Aorta (tissue), 5 donors: ENCODE results near the gene DYRK2. TPM values are rescaled to one million over a fixed set of nuclear protein-coding genes. Genes with fewer than 3 reads are reported as not detected.

Experiments used
- ATAC-seq: fragments of 200-7000 bp; cut with Tn5 transposase; one replicate; pipeline ENCODE4 v1.9.1; 2022; ENCODE audit warnings: moderate library complexity; ENCODE audit not compliant: low FRiP score
- DNase-seq, 2 donors: peaks; one replicate each; pipeline ENCODE4 v3.0.0-alpha.2; 2020
- H3K27ac ChIP-seq, 2 donors: one replicate each; pipeline ENCODE4 v1.5.1; 2013; ENCODE audit warnings: low read length in 2 of 2, mild to moderate bottlenecking in 2 of 2, moderate library complexity in 2 of 2, control low read depth in 1 of 2, inconsistent platforms in 1 of 2, low read depth in 1 of 2
- H3K27me3 ChIP-seq, 2 donors: one replicate each; pipeline ENCODE4 v1.6.1; 2013; ENCODE audit warnings: control low read depth in 1 of 2, low read length in 1 of 2, mild to moderate bottlenecking in 1 of 2, moderate library complexity in 1 of 2; ENCODE audit not compliant: insufficient read depth in 2 of 2, control insufficient read depth in 1 of 2
- H3K36me3 ChIP-seq, 2 donors: one replicate each; pipeline ENCODE4 v1.6.1; 2013; ENCODE audit warnings: control low read depth in 1 of 2, low read length in 1 of 2, mild to moderate bottlenecking in 1 of 2; ENCODE audit not compliant: insufficient read depth in 2 of 2, control insufficient read depth in 1 of 2
- H3K4me1 ChIP-seq, 2 donors: one replicate each; pipeline ENCODE4 v1.6.1; 2013; ENCODE audit warnings: low read length in 2 of 2, control low read depth in 1 of 2, mild to moderate bottlenecking in 1 of 2, moderate library complexity in 1 of 2; ENCODE audit not compliant: insufficient read depth in 2 of 2, control insufficient read depth in 1 of 2
- H3K4me3 ChIP-seq, 2 donors: one replicate each; pipeline ENCODE4 v1.5.1; 2013; ENCODE audit warnings: low read length in 2 of 2, control low read depth in 1 of 2, mild to moderate bottlenecking in 1 of 2
- H3K9me3 ChIP-seq: one replicate; pipeline ENCODE4 v1.6.1; 2013; ENCODE audit warnings: mild to moderate bottlenecking, low read length; ENCODE audit not compliant: control insufficient read depth
- WGBS, 2 donors: extraction: QIAGEN DNeasy Blood & Tissue Kit; methylation state at CpG; one replicate each; pipeline ENCODE4 v1.1.7; 2013; 5-methylcytosine and 5-hydroxymethylcytosine counted together
- intact Hi-C, 2 donors: fragments of 100-400 bp; cut with DNase I; formaldehyde crosslinking; loops; one replicate each; pipeline versions ENCODE4 v1.14.2 to v1.15.0; 2022
- polyA plus RNA-seq, 2 donors: library from polyadenylated mRNA; stranded (reverse); fragments of 200-250 nt; gene quantifications; one replicate each; pipeline ENCODE4 v1.2.3, GENCODE V29; 2013
- total RNA-seq, 2 donors: library from RNA; stranded (reverse); fragmentation: NEBNext Ultra II Directional; extraction: Animal tissue kit (Norgen Biotek cat#: 25700); gene quantifications; one replicate each; pipeline ENCODE4 v1.2.1, GENCODE V29; 2021
- donor health status: healthy with polysubstance abuse.
- donor health status: Bipolar disorder and iron deficiency.
- donor health status: DM: no; HTN: no; CAD: no.
- donor health status: DM: no; HTN: no; CAD: no.
- donor health status: DM: yes; HTN: yes; CAD: no.

The DYRK2 gene
- total and polyA plus RNA-seq, 4 donors, result 6.4 to 42.5 (median 17.3) TPM

GRCh38 chr12:67634303-67634761 lies 14.2 kb upstream of the DYRK2 start:
- H3K27ac ChIP-seq, result no peak overlapping the region
- DNase-seq (no peak), ATAC-seq (no peak)
- no peaks in the 10 kb centered on the region for H3K36me3 ChIP-seq
- H3K4me3 ChIP-seq, result no peak overlapping the region
- H3K9me3 ChIP-seq, result no peaks in the 10 kb centered on the region
- peaks cover 0 to 3% of the 10 kb centered on the region in 2 donors for H3K4me1 ChIP-seq
- H3K27me3 ChIP-seq, result no peaks in the 10 kb centered on the region
- intact Hi-C loops, result no loop called here

DNA sequence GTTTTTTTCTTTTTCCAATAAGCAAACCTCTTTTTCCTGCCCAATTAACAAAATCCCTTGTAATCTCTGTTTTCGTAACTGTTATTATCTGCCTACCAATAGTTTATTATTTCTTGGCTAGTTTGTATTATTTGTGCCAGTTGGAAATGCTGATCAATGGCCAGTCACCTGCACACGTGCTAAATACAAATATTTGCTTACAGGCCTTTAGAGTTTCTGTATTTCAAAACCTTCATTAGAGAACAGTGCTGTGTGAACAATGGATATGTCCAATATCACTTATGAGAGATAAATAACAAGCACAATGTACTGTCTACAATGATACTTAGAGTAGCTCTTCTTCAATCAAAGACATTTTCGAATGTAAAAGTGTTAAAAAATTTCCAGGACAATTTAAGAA lies 10.8 kb upstream of the DYRK2 start:
- Histone ChIP-seq H3K27ac (no peak overlapping the region), H3K36me3 (no peaks in the 10 kb centered on the region), H3K27me3 (no peaks in the 10 kb centered on the region), H3K4me1 (peaks cover 0 to 3% of the 10 kb centered on the region in 2 donors), H3K9me3 (no peaks in the 10 kb centered on the region), H3K4me3 (no peak overlapping the region)
- no peak for ATAC-seq
- intact Hi-C loops, result no loop called here
- 89 to 90% methylated on average over 3 of the region's 3 CpGs for WGBS, 2 donors
- DNase-seq, result no peak

GRCh38 chr12:67638694-67639093 lies 9.9 kb upstream of the DYRK2 start:
- WGBS, 2 donors, result 95 to 96% methylated on average over 1 of the region's 1 CpG
- ATAC-seq (no peak), DNase-seq (no peak)
- intact Hi-C loops, result no loop called here
- Histone ChIP-seq H3K4me3 (no peak overlapping the region), H3K36me3 (no peaks in the 10 kb centered on the region), H3K27me3 (no peaks in the 10 kb centered on the region), H3K27ac (no peak overlapping the region), H3K9me3 (no peaks in the 10 kb centered on the region), H3K4me1 (peaks cover 0 to 1% of the 10 kb centered on the region in 2 donors)

DNA sequence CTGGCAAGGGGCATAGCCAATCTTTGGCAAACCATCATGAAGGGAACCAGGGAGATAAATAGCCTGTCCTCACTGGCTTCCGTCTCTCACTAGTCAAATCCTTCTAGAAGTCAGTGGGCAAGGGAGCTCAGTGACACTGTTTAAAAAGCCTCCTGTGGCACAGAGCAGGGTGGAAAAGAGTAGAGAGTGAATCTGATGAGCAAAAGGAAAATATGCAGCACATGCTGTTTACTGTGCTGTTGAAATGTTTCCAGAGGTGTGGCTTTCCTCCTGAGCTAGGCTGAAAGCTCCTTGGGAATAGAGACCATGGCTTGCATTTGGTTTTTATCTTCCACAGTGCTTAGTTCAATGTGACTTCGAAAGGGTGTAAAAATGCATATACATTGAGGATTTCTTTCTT lies 7.7 kb upstream of the DYRK2 start:
- H3K36me3 ChIP-seq, result no peaks in the 10 kb centered on the region
- H3K27me3 ChIP-seq, result no peaks in the 10 kb centered on the region
- ATAC-seq (no peak), DNase-seq (no peak)
- H3K4me1 ChIP-seq, result no peaks in the 10 kb centered on the region
- intact Hi-C loops, result loop anchor here in 1 of 2 donors (10.0 kb wide), 4 partner anchors 126 to 376 kb away; partner anchors contain the start of gene CAND1
- no peak overlapping the region for H3K27ac ChIP-seq
- WGBS, 2 donors, result 83 to 89% methylated on average over 2 of the region's 2 CpGs
- H3K9me3 ChIP-seq, result no peaks in the 10 kb centered on the region
- no peak overlapping the region for H3K4me3 ChIP-seq

DNA sequence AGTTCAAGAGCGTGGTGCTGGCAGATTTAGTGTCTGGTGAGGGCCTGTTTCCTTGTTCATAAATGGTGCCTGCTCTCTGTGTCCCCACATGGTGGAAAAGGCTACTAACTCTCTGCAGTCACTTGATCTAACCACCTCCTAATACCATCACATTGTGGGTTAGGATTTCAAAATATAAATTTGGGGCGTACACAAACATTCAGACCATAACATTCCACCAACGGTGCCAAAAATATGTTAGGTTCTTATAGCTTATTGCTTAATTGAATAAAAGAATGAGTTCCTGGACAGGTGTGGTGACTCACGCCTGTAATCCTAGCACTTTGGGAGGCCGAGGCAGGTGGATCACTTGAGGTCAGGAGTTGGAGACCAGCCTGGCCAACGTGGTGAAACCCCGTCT lies 3.4 kb upstream of the DYRK2 start:
- H3K27ac ChIP-seq, result no peak overlapping the region
- intact Hi-C loops, result loop anchor here in 1 of 2 donors (5.0 to 10.0 kb wide), 6 partner anchors 130 to 380 kb away; partner anchors contain the start of gene CAND1
- DNase-seq (no peak), ATAC-seq (no peak)
- WGBS, 2 donors, result 94 to 96% methylated on average over 7 of the region's 7 CpGs
- no peaks in the 10 kb centered on the region for H3K27me3 ChIP-seq
- no peaks in the 10 kb centered on the region for H3K9me3 ChIP-seq
- H3K36me3 ChIP-seq, result no peaks in the 10 kb centered on the region
- no peak overlapping the region for H3K4me3 ChIP-seq
- no peaks in the 10 kb centered on the region for H3K4me1 ChIP-seq

DNA sequence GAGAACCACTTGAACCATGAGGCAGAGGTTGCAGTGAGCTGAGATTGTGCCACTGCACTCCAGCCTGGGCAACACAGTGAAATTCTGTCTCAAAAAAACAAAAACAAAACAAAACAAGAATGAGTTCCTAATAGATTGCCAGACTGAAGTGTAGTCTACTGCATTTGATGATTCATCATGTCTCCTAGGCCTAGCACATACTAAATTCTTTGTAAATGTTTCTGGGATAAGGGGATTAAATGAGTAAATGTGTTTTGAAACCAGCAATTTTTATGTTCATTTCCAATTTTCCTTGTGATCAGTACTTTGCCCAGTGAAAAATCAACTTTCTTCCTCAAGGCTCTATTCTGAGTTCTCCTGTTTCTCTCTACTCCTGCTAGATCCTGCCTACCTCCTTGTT lies 2.9 kb upstream of the DYRK2 start:
- no peak for ATAC-seq
- intact Hi-C loops, result loop anchor here in 1 of 2 donors (5.0 to 10.0 kb wide), 6 partner anchors 131 to 381 kb away; partner anchors contain the start of gene CAND1
- Histone ChIP-seq H3K4me1 (no peaks in the 10 kb centered on the region), H3K4me3 (no peak overlapping the region), H3K9me3 (no peaks in the 10 kb centered on the region), H3K36me3 (no peaks in the 10 kb centered on the region), H3K27ac (no peak overlapping the region), H3K27me3 (no peaks in the 10 kb centered on the region)
- DNase-seq, result no peak

DNA sequence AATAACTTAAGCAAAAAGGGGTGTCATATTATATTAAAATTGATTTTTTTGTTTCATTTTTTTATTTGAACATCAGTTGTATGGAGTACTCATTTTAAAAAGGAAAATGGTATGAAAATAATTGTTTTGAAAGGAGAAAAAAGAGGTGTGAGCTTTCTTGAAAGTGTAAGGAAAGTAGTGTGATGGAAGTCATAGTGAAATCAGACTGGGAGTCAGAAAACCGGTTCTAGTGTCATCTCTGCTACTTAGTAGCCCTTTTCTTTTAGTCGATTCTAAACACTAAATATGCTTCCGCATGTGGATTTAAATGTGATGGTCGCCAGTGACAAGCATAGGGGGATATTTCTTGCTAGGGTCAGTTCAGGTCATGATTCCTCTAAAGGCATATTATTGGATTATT lies 1.8 kb upstream of the DYRK2 start:
- no peaks in the 10 kb centered on the region for H3K36me3 ChIP-seq
- no peak overlapping the region for H3K4me3 ChIP-seq
- H3K27ac ChIP-seq, result no peak overlapping the region
- H3K4me1 ChIP-seq, result no peaks in the 10 kb centered on the region
- WGBS, 2 donors, result 94 to 95% methylated on average over 4 of the region's 4 CpGs
- no peaks in the 10 kb centered on the region for H3K9me3 ChIP-seq
- H3K27me3 ChIP-seq, result no peaks in the 10 kb centered on the region
- no peak for DNase-seq
- ATAC-seq, result no peak
- intact Hi-C loops, result loop anchor here in 1 of 2 donors (5.0 to 10.0 kb wide), 6 partner anchors 132 to 382 kb away; partner anchors contain the start of gene CAND1

- intact Hi-C loops, result loop anchor here in 1 of 2 donors (5.0 to 10.0 kb wide), 6 partner anchors 132 to 382 kb away; partner anchors contain the start of gene CAND1
- ATAC-seq (no peak), DNase-seq (no peak)
- no peaks in the 10 kb centered on the region for H3K9me3 ChIP-seq
- 86 to 88% methylated on average over 21 of the region's 21 CpGs for WGBS, 2 donors
- no peak overlapping the region for H3K27ac ChIP-seq
- no peaks in the 10 kb centered on the region for H3K27me3 ChIP-seq
- no peaks in the 10 kb centered on the region for H3K4me1 ChIP-seq
- no peak overlapping the region for H3K4me3 ChIP-seq
- H3K36me3 ChIP-seq, result no peaks in the 10 kb centered on the region
Observed at GRCh38 chr12:67647181-67647798, 1.3 kb upstream of the DYRK2 start.
